ENCODE measurements around the gene RABGAP1. TPM values are rescaled to one million over a fixed set of nuclear protein-coding genes. Genes with fewer than 3 reads are reported as not detected.
"Not testable (repeated sequence)": the region's sequence is repeated elsewhere in the genome, so short reads cannot be mapped to it uniquely, and the experiment has no call there.

RABGAP1 gene
- total RNA-seq, 3 donors from 2014 or later (not counting 1 experiment from before 2014, with no cell fraction given), result 37.4 to 49.2 (median 43.0) TPM

DNA sequence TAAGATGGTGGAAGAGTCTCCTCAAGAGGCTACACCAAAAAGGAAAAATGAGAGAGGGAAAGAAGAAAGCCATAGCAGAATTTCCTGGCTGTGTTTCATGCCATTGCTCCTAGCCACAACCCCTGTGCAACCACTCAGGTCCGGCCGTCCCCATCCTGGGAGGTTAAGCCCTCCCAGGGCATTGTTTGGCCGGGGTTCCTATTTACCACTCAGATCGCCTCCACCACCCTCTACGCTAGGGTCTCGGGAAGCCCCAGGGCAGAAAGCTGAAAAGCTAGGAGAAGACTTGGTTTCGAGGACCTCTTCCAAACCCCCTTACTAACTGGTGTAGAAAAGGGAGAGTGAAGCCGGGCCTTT, 36.4 kb upstream of the RABGAP1 start:
- 0% methylated on average over 5 of the region's 8 CpGs for WGBS (ENCODE audit: insufficient coverage)
- ATAC-seq (peak in 1 of 3 donors; percentile 4), DNase-seq (peak; percentile 42 to 52)
- H3K4me1 Mint-ChIP-seq, result peaks cover 20 to 27% of the 10 kb centered on the region in 2 donors
- no peaks in the 10 kb centered on the region for H3K27me3 ChIP-seq (ENCODE audit: control insufficient read depth, insufficient read depth, low read length)
- peak overlapping the region; percentile 92 for H3K27ac ChIP-seq (ENCODE audit: low read length)
- H3K27me3 Mint-ChIP-seq (ENCODE audit: low read depth in 2 of 2), result no peaks in the 10 kb centered on the region
- peaks cover 14% of the 10 kb centered on the region for H3K4me1 ChIP-seq (ENCODE audit: control insufficient read depth, insufficient read depth, low read length)
- intact Hi-C loops (cut with micrococcal nuclease), result loop anchor here (2.0 kb wide), 1 partner anchor 86 kb away; no protein-coding TSS in a partner anchor
- peak overlapping the region; percentile 93 for H3K4me3 Mint-ChIP-seq
- H3K27ac Mint-ChIP-seq, result peak overlapping the region; percentile 94 to 96
- H3K36me3 ChIP-seq (ENCODE audit: control insufficient read depth, insufficient read depth, low read length), result peaks cover 8% of the 10 kb centered on the region
- peak overlapping the region; percentile 81 for H3K4me3 ChIP-seq (ENCODE audit: low read length)
- H3K36me3 Mint-ChIP-seq, result no peaks in the 10 kb centered on the region
- no peaks in the 10 kb centered on the region for H3K9me3 Mint-ChIP-seq
- TF ChIP-seq, protein P1, sequence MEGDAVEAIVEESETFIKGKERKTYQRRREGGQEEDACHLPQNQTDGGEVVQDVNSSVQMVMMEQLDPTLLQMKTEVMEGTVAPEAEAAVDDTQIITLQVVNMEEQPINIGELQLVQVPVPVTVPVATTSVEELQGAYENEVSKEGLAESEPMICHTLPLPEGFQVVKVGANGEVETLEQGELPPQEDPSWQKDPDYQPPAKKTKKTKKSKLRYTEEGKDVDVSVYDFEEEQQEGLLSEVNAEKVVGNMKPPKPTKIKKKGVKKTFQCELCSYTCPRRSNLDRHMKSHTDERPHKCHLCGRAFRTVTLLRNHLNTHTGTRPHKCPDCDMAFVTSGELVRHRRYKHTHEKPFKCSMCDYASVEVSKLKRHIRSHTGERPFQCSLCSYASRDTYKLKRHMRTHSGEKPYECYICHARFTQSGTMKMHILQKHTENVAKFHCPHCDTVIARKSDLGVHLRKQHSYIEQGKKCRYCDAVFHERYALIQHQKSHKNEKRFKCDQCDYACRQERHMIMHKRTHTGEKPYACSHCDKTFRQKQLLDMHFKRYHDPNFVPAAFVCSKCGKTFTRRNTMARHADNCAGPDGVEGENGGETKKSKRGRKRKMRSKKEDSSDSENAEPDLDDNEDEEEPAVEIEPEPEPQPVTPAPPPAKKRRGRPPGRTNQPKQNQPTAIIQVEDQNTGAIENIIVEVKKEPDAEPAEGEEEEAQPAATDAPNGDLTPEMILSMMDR (IDR thresholded peaks at IDR 0.05), result no peak
- no peaks in the 10 kb centered on the region for H3K9me3 ChIP-seq (ENCODE audit: control insufficient read depth, insufficient read depth, low read length)

DNA sequence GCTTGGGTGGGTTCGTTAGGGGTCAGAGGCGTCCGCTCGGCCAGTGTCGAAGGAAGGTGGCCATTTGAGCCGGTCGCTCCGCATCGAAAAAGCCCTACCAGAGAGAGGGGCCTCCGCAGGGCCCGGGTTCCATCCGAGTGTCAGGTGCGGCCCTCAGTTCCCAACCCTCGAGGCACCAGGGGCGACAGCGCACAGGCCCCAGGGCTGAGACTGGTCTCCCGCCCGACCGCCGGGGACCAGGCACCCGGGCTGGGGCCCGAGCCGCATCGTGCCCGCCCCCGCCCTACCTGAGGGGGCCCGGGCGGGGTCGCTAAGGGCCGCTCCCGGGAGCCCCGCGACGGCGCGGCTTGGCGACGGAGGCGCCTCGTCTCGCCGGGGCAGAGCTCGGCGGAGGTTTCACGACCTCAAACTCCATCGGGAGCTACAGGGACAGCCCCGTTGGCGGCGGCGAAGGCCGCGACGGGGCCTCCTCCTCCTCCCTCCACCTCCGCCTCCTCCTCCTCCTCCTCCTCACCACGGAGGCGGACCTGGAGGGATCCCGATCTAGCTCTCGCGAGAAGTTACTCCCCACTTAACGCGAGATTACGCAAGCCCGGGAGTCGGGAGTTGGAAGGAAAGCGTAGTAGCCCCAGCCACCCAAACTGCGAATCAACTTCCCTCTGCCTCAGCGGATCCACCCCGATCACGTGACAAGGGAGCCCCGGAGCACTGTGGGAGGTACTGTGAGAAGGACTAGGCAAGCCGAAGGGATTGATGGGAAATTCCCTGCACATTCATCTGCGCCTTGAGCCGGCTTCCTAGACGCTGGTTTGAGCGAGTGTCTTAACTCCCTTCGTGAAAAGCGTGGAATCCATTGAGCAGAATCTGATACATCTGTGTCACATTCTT, 35.8 kb upstream of the RABGAP1 start, which contains the start of gene RC3H2:
TSS of gene RC3H2 (minus strand) at position 537 of the 888 bp plus-strand sequence. CDS start 7,850 bp downstream, outside the sequence.
- Histone ChIP-seq H3K36me3 (ENCODE audit: control insufficient read depth, insufficient read depth, low read length) (peaks cover 11% of the 10 kb centered on the region), H3K4me1 (ENCODE audit: control insufficient read depth, insufficient read depth, low read length) (peaks cover 14% of the 10 kb centered on the region), H3K4me3 (ENCODE audit: low read length) (peak within 1 kb of the TSS; percentile 81), H3K27ac (ENCODE audit: low read length) (peak within 1 kb of the TSS; percentile 92), H3K27me3 (ENCODE audit: control insufficient read depth, insufficient read depth, low read length) (no peaks in the 10 kb centered on the region), H3K9me3 (ENCODE audit: control insufficient read depth, insufficient read depth, low read length) (no peaks in the 10 kb centered on the region)
- H3K4me1 Mint-ChIP-seq, result peaks cover 16 to 22% of the 10 kb centered on the region in 2 donors
- intact Hi-C loops (cut with micrococcal nuclease), result loop anchor here (1.0 to 2.0 kb wide), 4 partner anchors 8 to 86 kb away; partner anchors contain the start of genes ZBTB26 and ZBTB6
- peak within 1 kb of the TSS; percentile 94 to 96 for H3K27ac Mint-ChIP-seq
- ATAC-seq, result peak; percentile 88 to 96 (median 92)
- peak; percentile 93 to 100 for DNase-seq
- TF ChIP-seq, protein P1 (IDR thresholded peaks at IDR 0.05), result no peak
- under 1% methylated on average over 77 of the region's 77 CpGs for WGBS (ENCODE audit: insufficient coverage)
- peak within 1 kb of the TSS; percentile 93 for H3K4me3 Mint-ChIP-seq
- no peaks in the 10 kb centered on the region for H3K27me3 Mint-ChIP-seq (ENCODE audit: low read depth in 2 of 2)
- no peaks in the 10 kb centered on the region for H3K9me3 Mint-ChIP-seq
- H3K36me3 Mint-ChIP-seq, result no peaks in the 10 kb centered on the region

DNA sequence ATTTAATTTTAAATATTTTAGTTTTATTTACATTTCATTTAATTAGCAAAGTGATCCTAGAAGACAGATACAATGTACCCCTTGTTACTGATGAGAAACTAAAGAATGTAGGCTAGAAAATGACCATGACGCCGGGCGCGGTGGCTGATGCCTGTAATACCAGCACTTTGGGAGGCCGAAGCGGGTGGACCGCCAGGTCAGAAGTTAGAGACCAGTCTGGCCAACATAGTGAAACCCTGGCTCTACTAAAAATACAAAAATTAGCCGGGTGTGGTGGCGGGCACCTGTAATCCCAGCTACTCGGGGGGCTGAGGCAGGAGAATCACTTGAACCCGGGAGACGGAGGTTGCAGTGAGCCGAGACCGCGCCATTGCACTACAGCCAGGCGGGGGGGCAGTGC, 34.7 kb upstream of the RABGAP1 start:
- intact Hi-C loops (cut with micrococcal nuclease); DNase-seq; ATAC-seq; H3K9me3 ChIP-seq (ENCODE audit: control insufficient read depth, insufficient read depth, low read length); H3K4me3 Mint-ChIP-seq; H3K27me3 Mint-ChIP-seq (ENCODE audit: low read depth in 2 of 2); H3K9me3 Mint-ChIP-seq; H3K36me3 Mint-ChIP-seq; H3K27me3 ChIP-seq (ENCODE audit: control insufficient read depth, insufficient read depth, low read length); H3K4me3 ChIP-seq (ENCODE audit: low read length): not testable (repeated sequence)
- WGBS (ENCODE audit: insufficient coverage), result 97% methylated on average over 16 of the region's 16 CpGs
- Histone ChIP-seq H3K27ac (ENCODE audit: low read length) (peak overlapping the region; percentile 92), H3K4me1 (ENCODE audit: control insufficient read depth, insufficient read depth, low read length) (peaks cover 14% of the 10 kb centered on the region), H3K36me3 (ENCODE audit: control insufficient read depth, insufficient read depth, low read length) (peaks cover 21% of the 10 kb centered on the region)
- H3K4me1 Mint-ChIP-seq, result peaks cover 16 to 25% of the 10 kb centered on the region in 2 donors
- peak overlapping the region in 1 of 2 donors; percentile 41 for H3K27ac Mint-ChIP-seq

DNA sequence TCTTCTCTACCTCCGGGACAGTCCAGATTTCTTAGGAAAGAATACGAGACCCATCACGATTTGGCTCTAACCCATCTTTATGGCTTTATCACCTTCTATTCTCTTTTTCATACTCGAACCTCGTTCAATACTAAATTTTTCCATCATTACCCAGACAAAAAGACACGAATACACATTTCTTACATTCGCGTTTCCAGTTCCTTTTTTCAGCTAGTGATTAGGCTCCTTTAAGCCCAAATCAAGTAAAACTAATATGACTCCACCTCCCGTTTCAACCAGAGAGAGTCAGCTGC, 28.2 kb upstream of the RABGAP1 start:
- H3K4me1 ChIP-seq (ENCODE audit: control insufficient read depth, insufficient read depth, low read length), result peaks cover 9% of the 10 kb centered on the region
- ATAC-seq (no peak), DNase-seq (no peak)
- peak overlapping the region; percentile 83 for H3K27ac ChIP-seq (ENCODE audit: low read length)
- Mint-ChIP-seq H3K4me1 (peaks cover 28 to 31% of the 10 kb centered on the region in 2 donors), H3K27me3 (ENCODE audit: low read depth in 2 of 2) (no peaks in the 10 kb centered on the region), H3K9me3 (no peaks in the 10 kb centered on the region), H3K4me3 (peak overlapping the region; percentile 95), H3K27ac (peak overlapping the region; percentile 91 to 92), H3K36me3 (no peaks in the 10 kb centered on the region)
- 1% methylated on average over 9 of the region's 9 CpGs for WGBS (ENCODE audit: insufficient coverage)
- H3K27me3 ChIP-seq (ENCODE audit: control insufficient read depth, insufficient read depth, low read length), result no peaks in the 10 kb centered on the region
- TF ChIP-seq, protein P1 (IDR thresholded peaks at IDR 0.05), result no peak
- H3K4me3 ChIP-seq (ENCODE audit: low read length), result peak overlapping the region; percentile 88
- H3K36me3 ChIP-seq (ENCODE audit: control insufficient read depth, insufficient read depth, low read length), result peaks cover 26% of the 10 kb centered on the region
- intact Hi-C loops (cut with micrococcal nuclease), result loop anchor here (2.0 kb wide), 1 partner anchor 18 kb away; the partner anchor contains the start of gene ZBTB26
- no peaks in the 10 kb centered on the region for H3K9me3 ChIP-seq (ENCODE audit: control insufficient read depth, insufficient read depth, low read length)
